SK-N-SH treated with all-trans-retinoic acid at 6 μM for 48 hours (cell line): ENCODE measurements around the gene EXOSC3.

Experiments
- ARNTL ChIP-seq: fragments of 450-650 bp; formaldehyde crosslinking; IDR thresholded peaks from 2 replicates; pipeline ENCODE4 v1.5.0; 2020; ENCODE audit warnings: low read depth, mild to moderate bottlenecking, moderate library complexity, borderline replicate concordance
- BACH2 ChIP-seq: fragments of 250-450 bp; sonication (Bioruptor Pico); IDR thresholded peaks from 2 replicates; pipeline ENCODE4 v1.9.0; 2021; ENCODE audit warnings: mild to moderate bottlenecking, borderline replicate concordance
- GLIS3 ChIP-seq: fragments of 250-450 bp; sonication (Bioruptor Pico); IDR thresholded peaks from 2 replicates; pipeline ENCODE4 v1.5.0; 2020; ENCODE audit warnings: mild to moderate bottlenecking, moderate library complexity
- ISL1 ChIP-seq: fragments of 250-450 bp; sonication (Bioruptor Pico); IDR thresholded peaks from 2 replicates; pipeline ENCODE4 v2.1.2; 2022; ENCODE audit warnings: mild to moderate bottlenecking, moderate library complexity
- PPARA ChIP-seq: fragments of 250-450 bp; sonication (Bioruptor Pico); IDR thresholded peaks from 2 replicates; pipeline ENCODE4 v1.5.0; 2020; ENCODE audit warnings: mild to moderate bottlenecking, borderline replicate concordance
- TOX ChIP-seq: fragments of 250-450 bp; sonication (Bioruptor Pico); IDR thresholded peaks from 2 replicates; pipeline ENCODE4 v1.8.0; 2021; ENCODE audit warnings: mild to moderate bottlenecking, moderate library complexity, borderline replicate concordance
- ZFP3 ChIP-seq: fragments of 250-450 bp; sonication (Bioruptor Pico); IDR thresholded peaks from 2 replicates; pipeline ENCODE4 v1.5.0; 2020; ENCODE audit warnings: mild to moderate bottlenecking, moderate library complexity
- ZFP30 ChIP-seq: fragments of 450-650 bp; formaldehyde crosslinking; IDR thresholded peaks from 2 replicates; pipeline ENCODE4 v1.5.0; 2022; ENCODE audit warnings: mild to moderate bottlenecking, moderate library complexity
- TF ChIP-seq, protein P1 (sequence below): fragments of 250-450 bp; sonication (Bioruptor Pico); IDR thresholded peaks from 2 replicates; pipeline ENCODE4 v1.5.1; 2020; ENCODE audit warnings: low read depth, mild to moderate bottlenecking, moderate library complexity
- TF ChIP-seq, protein P2 (sequence below): fragments of 250-450 bp; sonication (Bioruptor Pico); IDR thresholded peaks from 2 replicates; pipeline ENCODE4 v1.8.0; 2021; ENCODE audit warnings: low read depth, mild to moderate bottlenecking, moderate library complexity, borderline replicate concordance
- TF ChIP-seq, protein P3 (sequence below): fragments of 250-450 bp; sonication (Bioruptor Pico); IDR thresholded peaks from 2 replicates; pipeline ENCODE4 v1.8.0; 2020; ENCODE audit warnings: mild to moderate bottlenecking, moderate library complexity, borderline replicate concordance
- TF ChIP-seq, protein P4 (sequence below): fragments of 250-450 bp; sonication (Bioruptor Pico); IDR thresholded peaks from 2 replicates; pipeline ENCODE4 v1.5.0; 2020; ENCODE audit warnings: mild to moderate bottlenecking, moderate library complexity

DNA sequence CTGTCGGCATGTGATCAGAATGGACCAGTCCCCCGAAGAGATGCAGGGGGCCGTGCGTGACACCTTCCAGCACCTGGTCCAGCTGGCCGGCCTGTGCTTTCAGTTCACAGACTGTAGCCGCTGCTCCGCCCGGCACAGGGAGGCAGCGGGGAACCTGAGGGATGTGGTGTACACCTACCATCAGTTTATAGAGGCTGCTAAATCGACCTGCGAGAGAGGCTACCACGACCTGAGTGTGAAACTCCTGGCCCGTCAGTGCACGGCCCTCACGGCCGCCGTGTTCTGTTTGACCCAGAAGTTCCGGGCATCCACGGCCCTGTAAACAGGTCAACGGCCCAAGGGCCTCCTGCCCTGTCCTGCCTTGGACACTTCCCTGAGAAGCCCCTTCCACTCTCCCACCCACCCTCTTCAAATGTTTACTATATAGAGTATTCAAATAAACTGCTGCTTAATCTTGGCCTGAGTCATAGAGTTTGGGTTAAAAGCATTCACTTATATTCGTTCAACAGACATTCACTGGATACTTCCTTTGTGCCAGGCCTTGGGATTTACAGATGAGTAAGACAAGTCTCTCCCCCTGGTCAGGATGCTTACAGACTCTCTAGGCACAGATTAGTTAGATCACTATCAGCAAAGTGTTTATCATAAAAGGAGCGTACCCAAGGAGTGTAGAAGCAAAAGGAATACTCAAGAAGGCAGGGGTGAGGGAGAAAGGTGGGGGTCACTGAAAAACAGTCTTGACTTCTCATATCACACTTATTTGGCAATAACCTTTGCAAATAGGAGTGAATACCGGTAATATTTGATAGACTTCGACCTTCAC lies 38.2 kb downstream of the EXOSC3 start:
- TF ChIP-seq, protein P1, sequence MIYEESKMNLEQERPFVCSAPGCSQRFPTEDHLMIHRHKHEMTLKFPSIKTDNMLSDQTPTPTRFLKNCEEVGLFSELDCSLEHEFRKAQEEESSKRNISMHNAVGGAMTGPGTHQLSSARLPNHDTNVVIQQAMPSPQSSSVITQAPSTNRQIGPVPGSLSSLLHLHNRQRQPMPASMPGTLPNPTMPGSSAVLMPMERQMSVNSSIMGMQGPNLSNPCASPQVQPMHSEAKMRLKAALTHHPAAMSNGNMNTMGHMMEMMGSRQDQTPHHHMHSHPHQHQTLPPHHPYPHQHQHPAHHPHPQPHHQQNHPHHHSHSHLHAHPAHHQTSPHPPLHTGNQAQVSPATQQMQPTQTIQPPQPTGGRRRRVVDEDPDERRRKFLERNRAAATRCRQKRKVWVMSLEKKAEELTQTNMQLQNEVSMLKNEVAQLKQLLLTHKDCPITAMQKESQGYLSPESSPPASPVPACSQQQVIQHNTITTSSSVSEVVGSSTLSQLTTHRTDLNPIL (CRISPR knock-in tag): no peak
- no peak for TF ChIP-seq TOX (CRISPR knock-in tag)
- TF ChIP-seq, protein P2, sequence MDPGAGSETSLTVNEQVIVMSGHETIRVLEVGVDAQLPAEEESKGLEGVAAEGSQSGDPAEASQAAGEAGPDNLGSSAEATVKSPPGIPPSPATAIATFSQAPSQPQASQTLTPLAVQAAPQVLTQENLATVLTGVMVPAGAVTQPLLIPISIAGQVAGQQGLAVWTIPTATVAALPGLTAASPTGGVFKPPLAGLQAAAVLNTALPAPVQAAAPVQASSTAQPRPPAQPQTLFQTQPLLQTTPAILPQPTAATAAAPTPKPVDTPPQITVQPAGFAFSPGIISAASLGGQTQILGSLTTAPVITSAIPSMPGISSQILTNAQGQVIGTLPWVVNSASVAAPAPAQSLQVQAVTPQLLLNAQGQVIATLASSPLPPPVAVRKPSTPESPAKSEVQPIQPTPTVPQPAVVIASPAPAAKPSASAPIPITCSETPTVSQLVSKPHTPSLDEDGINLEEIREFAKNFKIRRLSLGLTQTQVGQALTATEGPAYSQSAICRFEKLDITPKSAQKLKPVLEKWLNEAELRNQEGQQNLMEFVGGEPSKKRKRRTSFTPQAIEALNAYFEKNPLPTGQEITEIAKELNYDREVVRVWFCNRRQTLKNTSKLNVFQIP (CRISPR knock-in tag): no peak
- TF ChIP-seq PPARA (CRISPR knock-in tag): no peak
- TF ChIP-seq ZFP3 (CRISPR knock-in tag): no peak
- TF ChIP-seq, protein P3, sequence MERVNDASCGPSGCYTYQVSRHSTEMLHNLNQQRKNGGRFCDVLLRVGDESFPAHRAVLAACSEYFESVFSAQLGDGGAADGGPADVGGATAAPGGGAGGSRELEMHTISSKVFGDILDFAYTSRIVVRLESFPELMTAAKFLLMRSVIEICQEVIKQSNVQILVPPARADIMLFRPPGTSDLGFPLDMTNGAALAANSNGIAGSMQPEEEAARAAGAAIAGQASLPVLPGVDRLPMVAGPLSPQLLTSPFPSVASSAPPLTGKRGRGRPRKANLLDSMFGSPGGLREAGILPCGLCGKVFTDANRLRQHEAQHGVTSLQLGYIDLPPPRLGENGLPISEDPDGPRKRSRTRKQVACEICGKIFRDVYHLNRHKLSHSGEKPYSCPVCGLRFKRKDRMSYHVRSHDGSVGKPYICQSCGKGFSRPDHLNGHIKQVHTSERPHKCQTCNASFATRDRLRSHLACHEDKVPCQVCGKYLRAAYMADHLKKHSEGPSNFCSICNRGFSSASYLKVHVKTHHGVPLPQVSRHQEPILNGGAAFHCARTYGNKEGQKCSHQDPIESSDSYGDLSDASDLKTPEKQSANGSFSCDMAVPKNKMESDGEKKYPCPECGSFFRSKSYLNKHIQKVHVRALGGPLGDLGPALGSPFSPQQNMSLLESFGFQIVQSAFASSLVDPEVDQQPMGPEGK: no peak
- no peak for TF ChIP-seq ZFP30 (CRISPR knock-in tag)
- no peak for TF ChIP-seq ISL1
- TF ChIP-seq, protein P4, sequence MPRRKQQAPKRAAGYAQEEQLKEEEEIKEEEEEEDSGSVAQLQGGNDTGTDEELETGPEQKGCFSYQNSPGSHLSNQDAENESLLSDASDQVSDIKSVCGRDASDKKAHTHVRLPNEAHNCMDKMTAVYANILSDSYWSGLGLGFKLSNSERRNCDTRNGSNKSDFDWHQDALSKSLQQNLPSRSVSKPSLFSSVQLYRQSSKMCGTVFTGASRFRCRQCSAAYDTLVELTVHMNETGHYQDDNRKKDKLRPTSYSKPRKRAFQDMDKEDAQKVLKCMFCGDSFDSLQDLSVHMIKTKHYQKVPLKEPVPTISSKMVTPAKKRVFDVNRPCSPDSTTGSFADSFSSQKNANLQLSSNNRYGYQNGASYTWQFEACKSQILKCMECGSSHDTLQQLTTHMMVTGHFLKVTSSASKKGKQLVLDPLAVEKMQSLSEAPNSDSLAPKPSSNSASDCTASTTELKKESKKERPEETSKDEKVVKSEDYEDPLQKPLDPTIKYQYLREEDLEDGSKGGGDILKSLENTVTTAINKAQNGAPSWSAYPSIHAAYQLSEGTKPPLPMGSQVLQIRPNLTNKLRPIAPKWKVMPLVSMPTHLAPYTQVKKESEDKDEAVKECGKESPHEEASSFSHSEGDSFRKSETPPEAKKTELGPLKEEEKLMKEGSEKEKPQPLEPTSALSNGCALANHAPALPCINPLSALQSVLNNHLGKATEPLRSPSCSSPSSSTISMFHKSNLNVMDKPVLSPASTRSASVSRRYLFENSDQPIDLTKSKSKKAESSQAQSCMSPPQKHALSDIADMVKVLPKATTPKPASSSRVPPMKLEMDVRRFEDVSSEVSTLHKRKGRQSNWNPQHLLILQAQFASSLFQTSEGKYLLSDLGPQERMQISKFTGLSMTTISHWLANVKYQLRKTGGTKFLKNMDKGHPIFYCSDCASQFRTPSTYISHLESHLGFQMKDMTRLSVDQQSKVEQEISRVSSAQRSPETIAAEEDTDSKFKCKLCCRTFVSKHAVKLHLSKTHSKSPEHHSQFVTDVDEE (CRISPR knock-in tag): no peak
- TF ChIP-seq BACH2: no peak
- TF ChIP-seq GLIS3 (CRISPR knock-in tag): no peak
- no peak for TF ChIP-seq ARNTL (CRISPR knock-in tag)
